ENCODE data around the gene ANKRD34C.

ANKRD34C gene

GRCh38 chr15:79282371-79283251, at the start of gene ANKRD34C:
ANKRD34C (plus strand) TSS chr15:79282722; CDS start chr15:79293285, 10,563 bp downstream.
- DNase-seq, result no peak

GRCh38 chr15:79233236-79233635, 49.3 kb upstream of the ANKRD34C start:
- no peak for DNase-seq

GRCh38 chr15:79240036-79240435, 42.5 kb upstream of the ANKRD34C start:
- DNase-seq, result no peak

GRCh38 chr15:79243723-79244122, 38.8 kb upstream of the ANKRD34C start:
- no peak for DNase-seq

- DNase-seq, result no peak
Observed at GRCh38 chr15:79244876-79245275, 37.6 kb upstream of the ANKRD34C start.

GRCh38 chr15:79248183-79248582, 34.3 kb upstream of the ANKRD34C start:
- no peak for DNase-seq

GRCh38 chr15:79257454-79257853, 25.1 kb upstream of the ANKRD34C start:
- no peak for DNase-seq

- DNase-seq, result no peak
Observed at GRCh38 chr15:79261836-79262235, 20.7 kb upstream of the ANKRD34C start.

GRCh38 chr15:79265167-79265566, 17.4 kb upstream of the ANKRD34C start:
- no peak for DNase-seq

- no peak for DNase-seq
Observed at GRCh38 chr15:79265987-79266579, 16.4 kb upstream of the ANKRD34C start.

- no peak for DNase-seq
Observed at GRCh38 chr15:79283252-79284048, 928 bp downstream of the ANKRD34C start.

GRCh38 chr15:79290642-79291275, 8.2 kb downstream of the ANKRD34C start:
- no peak for DNase-seq

- no peak for DNase-seq
Observed at GRCh38 chr15:79292011-79292410, 9.5 kb downstream of the ANKRD34C start.

GRCh38 chr15:79294075-79294474, 11.6 kb downstream of the ANKRD34C start:
- no peak for DNase-seq

- no peak for DNase-seq
Observed at GRCh38 chr15:79296583-79296982, 14.1 kb downstream of the ANKRD34C start.

GRCh38 chr15:79299126-79299840, 16.8 kb downstream of the ANKRD34C start:
- no peak for DNase-seq

- DNase-seq, result no peak
Observed at GRCh38 chr15:79299841-79300235, 17.3 kb downstream of the ANKRD34C start.

GRCh38 chr15:79307251-79307650, 24.7 kb downstream of the ANKRD34C start:
- no peak for DNase-seq

GRCh38 chr15:79308874-79309273, 26.4 kb downstream of the ANKRD34C start:
- no peak for DNase-seq

- DNase-seq, result no peak
Observed at GRCh38 chr15:79310612-79310984, 28.1 kb downstream of the ANKRD34C start.

GRCh38 chr15:79310985-79311900, 28.7 kb downstream of the ANKRD34C start, which contains the start of gene TMED3:
TMED3 (plus strand) TSS chr15:79311112; CDS start chr15:79311250, 138 bp downstream.
- DNase-seq, result no peak
